Gastrocnemius medialis (tissue), 4 donors: Measurements from ENCODE around the gene DIPK2B.

Experiments
- CTCF ChIP-seq, 5 experiments: fragments of 450-650 bp in 3 of 5; fragments of 200-600 bp in 2 of 5; sonication (generic) in 2 of 5; IDR thresholded peaks in 4 of 5; conservative IDR thresholded peaks in 1 of 5; 1 replicate in 4 of 5; 2 replicates in 1 of 5; pipeline ENCODE4 v1.5.1; 2016 to 2019; ENCODE audit warnings: antibody characterized with exemption in 5 of 5, mild to moderate bottlenecking in 3 of 5, moderate library complexity in 3 of 5
- POLR2A ChIP-seq, 2 donors: fragments of 450-650 bp; IDR thresholded peaks; one replicate each; pipeline ENCODE4 v1.6.1; 2017; ENCODE audit warnings: antibody characterized with exemption in 2 of 2, mild to moderate bottlenecking in 2 of 2, moderate library complexity in 2 of 2

GRCh38 chrX:45238489-45238888 is 37.8 kb upstream of the DIPK2B start:
- no peak for TF ChIP-seq POLR2A (IDR thresholded peaks at IDR 0.05)
- TF ChIP-seq CTCF (IDR thresholded peaks at IDR 0.05 in 4 of 5, conservative IDR thresholded peaks at IDR 0.05 in 1 of 5), result no peak
